Measurements from ENCODE around the gene SLC6A19. TPM values are rescaled to one million over a fixed set of nuclear protein-coding genes. Genes with fewer than 3 reads are reported as not detected.

SLC6A19 gene
- total and polyA plus RNA-seq, 10 donors: under 0.01 to 0.50 TPM; not detected in 8

Other genes with a start within 250 kb of the SLC6A19 start
- gene NKD2, start 192.8 kb upstream of the SLC6A19 start, total RNA-seq: 10 to 100 TPM in 6 of 7 donors, 1 to 10 TPM in 1; 1.4 to 52.3 (median 17.9) TPM
- gene NKD2, start 192.8 kb upstream of the SLC6A19 start, polyA plus RNA-seq: 10 to 100 TPM in 1 of 3 donors, 1 to 10 TPM in 2; 5.9 to 16.4 (median 7.0) TPM
- 100 to 1,000 TPM in 2 of 7 donors, 10 to 100 TPM in 5; 40.4 to 120 (median 78.6) TPM for gene SLC12A7, start 89.5 kb upstream of the SLC6A19 start, total RNA-seq
- 10 to 100 TPM in 2 of 3 donors, 1 to 10 TPM in 1; 8.6 to 27.0 (median 15.4) TPM for gene SLC12A7, start 89.5 kb upstream of the SLC6A19 start, polyA plus RNA-seq
- gene SLC6A18, start 23.8 kb downstream of the SLC6A19 start, total RNA-seq: not detected
- gene SLC6A18, start 23.8 kb downstream of the SLC6A19 start, polyA plus RNA-seq: not detected
- gene TERT, start 93.5 kb downstream of the SLC6A19 start, total RNA-seq: 1 to 10 TPM in 2 of 7 donors, under 1 TPM in 3, not detected in 2; 0.16 to 5.3 (median 0.43) TPM
- under 1 TPM; 0.09 to 0.53 (median 0.19) TPM for gene TERT, start 93.5 kb downstream of the SLC6A19 start, polyA plus RNA-seq
- gene CLPTM1L, start 143.5 kb downstream of the SLC6A19 start, total RNA-seq: 100 to 1,000 TPM in 3 of 7 donors, 10 to 100 TPM in 4; 87.2 to 118 (median 99.9) TPM
- gene CLPTM1L, start 143.5 kb downstream of the SLC6A19 start, polyA plus RNA-seq: 10 to 100 TPM; 39.7 to 55.6 (median 45.1) TPM
- gene SLC6A3, start 243.8 kb downstream of the SLC6A19 start, total RNA-seq: under 1 TPM in 3 of 7 donors, not detected in 4; 0.09 to 0.27 (median 0.18) TPM
- gene SLC6A3, start 243.8 kb downstream of the SLC6A19 start, polyA plus RNA-seq: under 1 TPM; 0.02 to 0.06 (median 0.03) TPM